GM18909 (cell line): ENCODE results near the gene DYNLT1.
"Not testable (repeated sequence)": the region's sequence is repeated elsewhere in the genome, so short reads cannot be mapped to it uniquely, and the experiment has no call there.

Experiments
- ATAC-seq: cut with Tn5 transposase; IDR thresholded peaks from one replicate; pipeline ENCODE4 v1.9.1; 2021; ENCODE audit warnings: mild to moderate bottlenecking; ENCODE audit not compliant: unreplicated experiment, poor library complexity

The DYNLT1 gene

DNA sequence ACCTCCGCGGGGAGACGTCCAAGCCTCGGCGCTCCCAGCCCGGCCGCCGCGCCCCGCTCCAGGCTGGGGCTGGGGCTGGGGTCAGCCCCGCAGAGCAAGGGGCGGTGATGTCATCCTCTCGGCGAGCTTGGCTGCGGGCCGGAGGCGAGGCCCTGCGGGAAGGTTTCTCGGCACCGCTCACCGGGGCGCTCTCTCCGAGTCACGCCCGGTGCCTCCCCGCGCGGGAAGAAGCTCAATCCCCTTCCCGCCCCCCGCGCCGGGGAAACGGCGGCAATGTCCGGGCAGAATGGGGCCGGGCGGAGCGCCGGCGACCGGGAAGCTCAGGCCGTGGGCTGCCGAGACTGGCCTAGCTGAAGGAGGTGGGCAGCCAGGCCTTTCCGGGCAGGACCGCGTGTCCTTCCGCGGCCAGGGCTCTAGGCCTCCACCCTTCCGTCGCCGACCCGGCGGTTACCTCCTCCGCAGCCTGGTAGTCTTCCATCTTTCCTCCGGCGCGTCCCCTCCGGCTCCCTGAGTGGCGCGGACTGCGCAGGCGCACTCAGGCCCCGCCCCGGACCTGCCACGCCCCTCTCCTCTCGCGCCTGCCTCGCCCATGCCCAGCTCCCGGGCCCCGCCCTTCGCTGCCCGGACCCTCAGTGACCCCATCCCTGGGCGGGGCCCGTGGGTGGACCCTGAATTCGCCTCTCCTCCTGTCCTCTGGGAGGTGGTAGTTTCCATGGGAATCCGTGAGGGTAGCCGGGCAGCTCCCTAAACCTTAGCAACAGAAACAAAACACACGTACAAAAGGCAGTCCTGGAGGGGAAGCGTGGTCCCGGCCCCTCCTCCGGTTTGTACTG lies at the start of gene DYNLT1:
DYNLT1 (minus strand) TSS at position 513 of the 833 bp plus-strand sequence; CDS start at position 478, 35 bp downstream.
- peak; percentile 62 for ATAC-seq

DNA sequence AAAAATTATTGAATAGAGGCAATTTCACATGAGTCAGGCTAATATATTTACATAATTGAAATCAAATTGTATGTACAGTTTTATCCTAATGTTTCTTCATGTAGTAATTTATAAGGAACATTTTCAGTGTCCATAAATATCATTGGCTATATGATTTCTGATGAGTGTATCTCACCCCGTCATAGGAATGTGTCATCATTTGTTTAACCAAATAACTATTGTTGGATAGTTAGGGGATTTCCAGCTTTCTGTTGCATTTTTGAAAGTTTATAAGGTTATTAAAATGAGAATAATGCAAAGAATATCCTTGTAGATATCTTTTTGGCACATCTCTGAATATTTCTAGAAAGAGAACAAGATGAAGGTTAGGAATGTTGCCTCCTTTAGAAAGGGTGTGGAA lies 44.3 kb upstream of the DYNLT1 start:
- ATAC-seq = no peak

DNA sequence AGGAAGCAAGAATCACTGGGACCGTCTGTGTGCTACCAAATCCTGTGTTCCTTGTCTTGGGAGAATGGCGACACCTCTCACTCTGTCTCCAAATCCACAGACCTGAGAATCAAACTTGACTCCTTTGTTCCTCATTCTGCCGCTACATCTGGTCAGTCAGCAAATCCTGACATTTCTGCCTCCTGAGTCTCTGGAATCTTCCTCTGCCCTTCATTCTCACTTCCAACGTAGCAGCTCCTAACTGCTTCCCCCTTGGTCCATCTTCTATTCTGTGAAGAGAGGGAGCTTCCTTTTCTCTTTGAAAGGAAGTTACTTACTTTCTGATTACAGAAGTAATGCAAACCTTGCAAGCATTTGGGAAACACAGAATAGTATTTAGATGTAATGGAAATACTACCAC lies 43.0 kb upstream of the DYNLT1 start:
- ATAC-seq = no peak

DNA sequence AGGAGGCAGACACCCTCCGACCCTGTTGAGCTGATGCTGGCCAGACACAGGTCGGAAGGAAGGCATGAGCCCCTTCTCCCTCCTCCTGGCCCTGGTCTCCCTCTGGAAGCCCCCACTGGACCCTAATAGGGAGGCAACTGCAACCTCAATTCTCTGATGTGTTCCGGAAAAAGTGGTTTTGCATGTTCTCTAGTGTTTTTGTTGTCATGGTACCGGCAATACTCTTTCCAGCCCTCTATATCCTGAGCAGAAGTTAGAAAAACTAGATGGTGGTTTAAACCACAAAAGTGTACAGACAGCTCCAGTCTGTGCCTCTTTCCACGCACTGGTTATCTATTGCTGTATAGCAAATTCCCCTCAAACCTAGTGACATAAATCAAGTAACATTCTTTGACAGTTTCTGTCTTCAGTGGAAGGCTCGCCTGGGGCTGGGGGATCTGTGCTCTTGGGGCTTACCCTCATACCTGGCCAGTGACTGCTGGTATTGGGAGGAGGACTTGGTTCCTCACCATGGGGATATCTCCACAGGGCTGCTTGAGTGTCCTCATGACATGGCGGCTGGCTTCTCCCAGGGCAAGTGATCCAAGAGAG lies 42.3 kb upstream of the DYNLT1 start:
- ATAC-seq = peak; percentile 62

DNA sequence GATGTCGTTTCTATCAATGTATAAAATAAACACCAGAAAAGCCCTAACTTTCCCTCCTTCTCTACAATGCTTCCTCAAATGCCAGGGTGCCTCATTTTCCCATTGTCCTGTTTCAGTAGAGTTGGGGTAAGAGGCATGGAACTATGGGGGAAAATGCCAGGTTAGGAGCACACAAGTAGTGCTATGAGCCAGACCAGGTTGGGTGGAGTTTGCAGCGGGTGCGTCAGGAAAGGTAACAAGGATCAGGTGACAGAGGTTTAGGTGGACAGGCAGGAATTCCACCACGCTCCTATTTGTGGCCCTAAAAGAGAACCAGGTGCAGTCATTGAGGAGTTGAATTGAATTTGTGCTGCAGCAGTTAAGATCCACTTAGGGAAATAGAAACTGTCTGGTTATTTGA lies 41.8 kb upstream of the DYNLT1 start:
- ATAC-seq = no peak

DNA sequence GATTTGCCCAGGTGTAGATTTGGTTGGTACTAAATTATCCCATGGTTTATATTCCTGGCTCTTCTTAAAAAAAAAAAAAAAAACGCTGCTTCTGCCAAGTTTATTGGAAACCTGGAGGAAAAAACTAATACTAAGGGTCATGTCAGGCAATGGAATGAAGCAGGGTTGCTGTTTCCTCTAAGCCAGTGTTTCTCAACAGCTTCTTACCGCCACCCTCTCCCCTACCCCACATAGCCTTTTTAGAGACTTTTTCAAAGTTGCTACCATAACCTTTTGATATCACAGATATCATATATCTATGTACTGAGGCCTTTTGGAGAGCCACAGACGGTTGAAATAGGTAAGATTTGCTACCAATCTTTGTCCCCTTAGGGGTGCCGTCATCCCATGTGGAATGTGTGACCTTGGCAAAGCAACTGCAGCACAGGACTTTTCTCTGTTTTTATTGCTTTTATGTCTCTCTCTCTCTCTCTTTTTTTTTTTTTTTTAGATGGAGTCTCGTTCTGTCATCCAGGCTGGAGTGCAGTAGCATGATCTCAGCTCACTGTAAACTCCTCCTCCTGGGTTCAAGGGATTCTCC lies 40.3 kb upstream of the DYNLT1 start:
- no peak for ATAC-seq

DNA sequence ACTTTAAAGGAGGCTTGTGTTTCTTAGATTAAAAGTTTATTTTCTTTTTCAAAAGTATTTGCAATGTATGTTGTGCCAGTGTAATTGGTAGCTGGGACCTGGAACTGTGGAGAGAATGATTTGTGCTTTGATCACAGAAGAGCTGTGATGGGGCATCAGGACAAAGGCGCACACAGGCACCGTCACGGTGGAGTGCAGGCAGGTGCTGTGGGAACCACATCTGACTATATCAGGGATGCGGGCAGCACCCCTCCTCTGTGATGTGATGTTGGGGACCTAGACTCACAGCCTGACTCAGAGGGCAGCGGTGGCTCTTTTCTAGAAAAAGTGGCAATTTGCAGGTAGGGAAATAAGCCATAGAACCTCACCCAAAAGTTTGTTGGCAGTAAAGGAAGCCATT lies 39.8 kb upstream of the DYNLT1 start:
- ATAC-seq = no peak

DNA sequence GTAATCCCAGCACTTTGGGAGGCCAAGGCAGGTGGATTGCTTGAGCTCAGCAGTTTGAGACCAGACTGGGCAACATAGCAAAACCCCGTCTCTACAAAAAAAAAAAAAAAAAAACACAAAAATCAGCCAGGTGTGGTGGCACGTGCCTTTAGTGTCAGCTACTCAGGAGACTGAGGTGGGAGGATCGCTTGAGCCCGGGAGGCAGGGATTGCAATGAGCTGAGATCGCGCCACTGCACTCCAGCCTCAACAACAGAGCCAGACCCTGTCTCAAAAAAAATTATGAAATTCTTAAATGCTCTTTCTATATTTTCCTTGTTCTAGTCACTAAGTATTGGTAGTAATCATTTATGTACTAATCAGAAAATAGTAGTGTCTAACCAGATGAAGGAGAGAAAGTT lies 35.9 kb upstream of the DYNLT1 start:
- ATAC-seq = no peak

DNA sequence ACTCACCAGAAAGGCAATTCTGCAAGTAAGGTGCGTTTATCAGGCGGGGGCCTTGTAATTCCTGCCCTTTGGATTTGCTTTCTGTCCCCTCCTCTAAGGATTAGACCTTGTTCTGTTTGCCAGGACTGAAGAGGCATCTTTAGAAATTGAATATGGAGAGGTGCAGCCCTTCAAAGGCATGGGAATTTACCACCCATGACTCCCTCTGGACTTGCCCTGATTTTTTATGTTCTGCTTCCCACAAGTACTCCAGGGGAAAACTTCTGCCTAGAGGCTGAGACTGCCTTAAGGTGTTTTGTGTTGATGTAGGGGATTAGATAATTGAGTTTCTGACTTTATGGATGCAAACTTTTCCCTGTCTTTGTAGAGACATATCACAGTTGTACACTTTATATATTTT lies 35.5 kb upstream of the DYNLT1 start:
- ATAC-seq = no peak

DNA sequence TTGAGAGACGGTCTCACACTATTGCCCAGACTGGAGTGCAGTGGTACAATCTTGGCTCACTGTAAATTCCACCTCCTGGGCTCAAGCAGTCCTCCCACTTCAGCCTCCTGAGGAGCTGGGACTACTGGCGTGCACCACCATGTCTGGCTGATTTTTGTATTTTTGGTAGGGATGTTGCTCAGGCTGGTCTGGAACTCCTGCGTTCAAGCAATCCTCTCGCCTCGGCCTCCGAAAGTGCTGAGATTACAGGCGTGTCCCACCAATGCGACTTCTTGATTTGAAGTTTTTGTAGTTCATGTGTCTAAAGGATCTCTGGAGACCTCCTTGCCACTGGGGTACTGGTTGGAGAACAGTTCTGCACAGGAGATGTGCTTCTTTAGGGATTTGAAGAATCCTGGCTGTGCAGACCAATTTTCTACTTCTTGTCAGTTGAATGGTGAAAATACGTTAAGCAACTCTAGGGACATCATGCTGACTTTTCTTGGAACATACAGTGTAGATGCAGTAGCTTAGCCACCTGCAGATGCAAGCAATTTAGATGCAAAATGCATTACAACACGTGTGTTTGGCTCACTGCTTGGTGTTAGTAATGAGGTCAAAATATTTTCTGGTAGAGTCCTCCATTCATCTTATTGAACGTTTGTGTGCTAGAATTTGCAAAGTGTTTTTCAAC lies 33.5 kb upstream of the DYNLT1 start:
- ATAC-seq = no peak

DNA sequence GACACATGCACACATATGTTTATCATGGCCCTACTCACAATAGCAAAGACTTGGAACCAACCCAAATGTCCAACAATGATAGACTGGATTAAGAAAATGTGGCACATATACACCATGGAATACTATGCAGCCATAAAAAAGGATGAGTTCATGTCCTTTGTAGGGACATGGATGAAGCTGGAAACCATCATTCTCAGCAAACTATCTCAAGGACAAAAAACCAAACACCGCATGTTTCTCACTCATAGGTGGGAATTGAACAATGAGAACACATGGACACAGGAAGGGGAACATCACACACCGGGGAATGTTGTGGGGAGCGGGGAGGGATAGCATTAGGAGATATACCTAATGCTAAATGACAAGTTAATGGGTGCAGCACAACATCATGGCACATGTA lies 32.6 kb upstream of the DYNLT1 start:
- not testable (repeated sequence) for ATAC-seq

DNA sequence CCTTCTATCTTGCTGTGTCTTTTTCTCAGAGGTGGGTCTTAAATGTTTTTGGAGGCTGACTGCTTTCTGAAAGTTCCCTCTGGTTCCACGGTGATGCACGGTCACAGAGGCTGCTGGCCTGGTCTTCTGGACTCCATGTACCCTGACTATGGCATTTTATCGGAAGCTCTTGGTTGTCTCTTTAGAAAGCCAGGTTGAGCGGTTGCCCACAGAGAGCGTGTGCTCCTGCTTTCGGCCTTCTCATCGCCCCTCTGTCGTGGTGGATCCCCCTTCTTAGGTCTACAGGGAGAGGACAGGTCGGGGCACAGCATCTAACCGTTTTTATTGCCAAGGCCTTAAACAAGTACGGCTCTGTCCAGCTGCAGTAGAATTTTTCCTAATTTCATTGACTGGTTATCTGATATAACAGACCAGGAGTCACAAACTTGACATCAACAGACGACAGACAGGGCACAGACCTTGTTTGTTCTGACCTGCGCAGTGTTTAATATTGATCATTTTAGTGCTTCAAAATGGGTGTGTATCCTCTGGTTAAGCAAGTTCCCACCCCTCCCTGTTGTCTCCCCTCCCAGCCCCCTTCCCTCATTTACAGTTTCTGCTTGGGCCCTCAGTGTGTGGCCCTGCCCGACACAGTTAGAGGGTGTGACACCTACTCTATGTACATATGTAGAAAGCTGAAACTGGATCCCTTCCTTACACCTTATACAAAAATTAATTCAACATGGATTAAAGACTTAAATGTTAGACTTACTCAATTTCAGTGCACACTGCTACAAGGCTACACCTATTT lies 30.0 kb upstream of the DYNLT1 start:
- no peak for ATAC-seq

DNA sequence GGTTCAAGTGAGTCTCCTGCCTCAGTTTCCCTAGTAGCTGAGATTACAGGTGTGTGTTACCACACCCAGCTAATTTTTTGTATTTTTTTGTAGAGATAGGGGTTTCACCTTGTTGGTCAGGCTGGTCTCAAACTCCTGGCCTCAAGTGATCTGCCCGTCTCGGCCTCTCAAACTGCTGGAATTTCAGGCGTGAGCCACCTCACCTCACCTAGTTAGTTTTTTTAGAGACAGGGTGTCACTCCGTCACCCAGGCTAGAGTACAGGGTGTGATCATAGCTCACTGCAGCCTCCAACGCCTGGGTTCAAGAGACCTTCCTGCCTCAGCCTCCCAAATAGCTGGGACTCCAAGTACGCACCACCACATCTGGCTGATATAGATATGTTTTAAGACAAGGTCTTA lies 28.2 kb upstream of the DYNLT1 start:
- ATAC-seq = no peak

DNA sequence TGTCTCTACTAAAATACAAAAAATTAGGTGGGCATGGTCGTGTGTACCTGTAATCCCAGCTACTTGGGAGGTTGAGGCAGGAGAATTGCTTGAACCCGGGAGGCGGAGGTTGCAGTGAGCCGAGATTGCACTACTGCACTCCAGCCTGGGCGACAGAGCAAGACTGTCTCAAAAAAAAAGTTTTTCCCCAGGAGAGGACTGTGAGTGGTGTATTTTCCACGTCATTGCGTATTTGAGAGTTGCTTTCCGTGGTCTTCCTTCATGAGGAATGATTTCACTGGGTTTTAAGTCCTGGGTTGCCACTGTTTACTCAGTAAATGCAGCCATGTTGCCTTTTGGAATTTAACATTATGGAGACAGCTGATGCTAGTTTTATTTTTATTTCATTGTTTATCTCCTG lies 27.6 kb upstream of the DYNLT1 start:
- ATAC-seq = not testable (repeated sequence)

DNA sequence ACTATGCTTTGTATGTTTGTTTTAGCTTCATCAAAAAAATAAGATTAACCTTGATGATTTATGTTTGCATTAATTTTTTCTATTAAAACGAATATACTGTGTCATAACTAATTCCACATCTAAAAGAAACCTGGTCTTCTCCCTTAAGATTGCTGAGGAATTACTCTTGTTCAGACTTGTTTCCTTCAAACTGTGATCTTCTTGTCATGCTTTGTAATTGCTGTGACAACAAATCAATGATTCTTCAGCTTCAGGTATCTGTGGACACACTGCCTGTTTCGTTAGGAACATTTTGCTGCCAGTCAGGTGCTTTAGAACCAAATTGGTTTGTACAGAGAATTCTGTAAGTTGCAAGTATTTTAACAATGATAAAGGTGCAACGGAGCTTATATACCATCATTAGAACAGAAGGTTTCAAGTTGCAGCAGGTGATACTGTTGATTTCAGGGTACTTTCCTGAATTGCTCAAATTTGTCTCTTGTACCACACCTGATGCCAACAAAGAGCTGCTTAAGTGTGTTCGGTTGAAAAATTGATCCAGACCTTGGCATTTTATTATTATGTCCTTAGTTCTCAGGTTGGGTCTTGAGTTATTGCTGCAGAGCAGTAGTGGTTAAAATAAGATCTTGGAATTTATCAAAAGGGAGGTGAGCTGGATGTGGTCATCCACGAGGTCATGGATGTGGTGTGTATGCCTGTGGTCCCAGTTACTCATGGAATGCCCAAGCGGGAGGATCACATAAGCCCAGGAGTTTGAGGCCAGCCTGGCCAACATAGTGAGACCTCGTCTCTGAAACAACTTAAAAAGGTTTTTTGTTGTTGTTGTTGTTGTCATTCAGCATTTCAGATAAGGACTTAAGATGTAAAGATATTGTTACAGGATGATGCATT lies 24.8 kb upstream of the DYNLT1 start:
- ATAC-seq = no peak

DNA sequence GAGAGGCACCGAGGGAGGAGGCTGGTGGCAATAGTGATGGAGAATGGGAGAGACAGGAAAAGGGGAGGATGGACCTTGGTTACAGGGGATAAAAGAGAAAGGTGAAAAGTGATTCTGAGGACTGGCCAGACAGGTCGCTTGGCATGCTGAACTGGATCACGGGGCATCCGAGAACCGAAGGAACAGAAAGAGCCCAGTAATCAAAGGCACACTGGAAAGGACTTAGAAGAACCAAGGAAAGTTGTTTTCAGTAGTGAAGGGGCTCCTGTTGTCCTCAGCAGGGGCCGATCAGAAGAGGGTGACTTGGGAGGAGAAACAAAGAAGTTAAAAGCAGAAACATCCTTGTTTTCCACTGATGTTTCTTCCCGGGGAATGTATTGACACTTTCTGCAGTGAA lies 24.2 kb upstream of the DYNLT1 start:
- ATAC-seq = no peak

DNA sequence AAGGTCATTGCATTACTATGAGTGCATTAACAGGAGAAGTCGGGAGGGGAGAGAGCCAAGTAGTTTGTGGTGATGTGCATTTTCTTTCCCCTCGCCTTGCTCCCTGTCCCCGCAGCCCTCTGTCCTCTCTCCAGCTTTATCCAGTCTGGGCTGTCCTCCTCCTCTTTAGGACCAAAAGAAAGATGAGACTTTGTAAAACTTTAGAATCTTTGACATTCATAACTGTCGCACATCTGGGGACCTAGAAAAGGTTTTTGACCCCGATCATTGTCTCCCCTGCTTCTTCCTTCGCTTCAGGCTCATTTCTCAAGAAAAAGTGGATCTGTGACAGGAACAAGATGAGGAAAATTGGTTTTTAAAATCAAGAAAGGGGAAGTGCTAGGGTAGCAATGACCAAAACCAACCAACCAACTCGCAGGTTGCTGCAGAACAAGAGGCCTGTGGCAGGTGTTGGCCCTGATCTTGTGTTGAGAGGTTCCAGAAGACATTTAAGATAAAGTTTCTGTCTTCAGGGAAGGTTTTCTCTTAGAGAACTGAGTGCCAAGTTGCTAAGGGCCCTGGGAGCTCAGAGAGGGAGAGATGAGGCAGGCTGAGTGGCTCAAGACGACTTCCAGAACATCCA lies 22.9 kb upstream of the DYNLT1 start:
- ATAC-seq = no peak

DNA sequence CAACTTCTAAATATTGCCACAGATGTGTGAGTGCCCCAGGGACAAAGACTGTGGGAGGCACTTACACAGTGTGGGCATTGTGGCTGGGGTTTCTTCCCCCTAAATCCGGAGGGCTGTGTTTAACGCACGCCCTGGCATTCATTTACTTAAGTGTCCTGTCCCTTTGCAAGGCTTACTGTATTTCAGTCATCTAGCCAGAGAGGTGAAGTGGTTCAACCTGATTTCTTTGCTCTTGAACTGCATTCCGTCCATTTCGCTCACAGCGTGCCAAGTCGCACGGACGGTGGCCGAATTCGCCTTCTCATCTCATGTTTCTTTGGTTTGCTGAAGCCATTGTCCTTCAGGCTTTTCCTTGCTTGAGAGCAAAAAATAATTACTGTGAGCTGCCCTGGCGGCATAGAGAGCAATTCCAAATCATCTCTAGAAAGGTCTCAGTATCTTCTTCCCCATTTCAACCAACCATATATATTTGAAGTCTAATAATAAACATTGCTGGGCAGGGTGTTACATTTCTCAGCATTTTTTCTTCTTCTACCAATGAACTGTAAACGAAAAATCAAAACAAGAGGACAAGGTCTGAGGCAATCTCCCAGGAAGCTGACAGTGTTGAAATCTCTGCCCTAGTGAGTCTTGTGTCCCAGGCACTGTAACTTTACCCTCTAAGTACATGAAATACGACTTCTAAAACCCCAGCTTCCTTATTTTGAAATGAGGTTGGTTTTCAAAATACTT lies 22.3 kb upstream of the DYNLT1 start:
- no peak for ATAC-seq
